H1 (cell line): ENCODE measurements around the gene ZACN. TPM values are rescaled to one million over a fixed set of nuclear protein-coding genes. Genes with fewer than 3 reads are reported as not detected.

Source experiments
- EZH2 ChIP-seq: fragments of 200-600 bp; sonication (generic); IDR thresholded peaks from 2 replicates; pipeline ENCODE4 v1.7.1; 2012; ENCODE audit warnings: low read depth, mild to moderate bottlenecking, moderate library complexity, low read length, inconsistent platforms; ENCODE audit not compliant: severe bottlenecking
- HDAC2 ChIP-seq, 2 experiments: fragments of 300-600 bp in 1 of 2; sonication (generic) in 1 of 2; IDR thresholded peaks; 2 replicates each; pipeline ENCODE4 v1.6.1; 2011 to 2012; ENCODE audit warnings: low read depth in 2 of 2, low read length in 2 of 2, mild to moderate bottlenecking in 2 of 2, moderate library complexity in 2 of 2, borderline replicate concordance in 1 of 2, inconsistent platforms in 1 of 2
- KDM4A ChIP-seq: IDR thresholded peaks from one replicate; pipeline ENCODE4 v1.7.1; 2012; ENCODE audit warnings: low read depth, mild to moderate bottlenecking, moderate library complexity, low read length, inconsistent platforms; ENCODE audit not compliant: severe bottlenecking
- RAD21 ChIP-seq, 2 experiments: IDR thresholded peaks in 1 of 2; conservative IDR thresholded peaks in 1 of 2; 2 replicates each; pipeline ENCODE4 v1.6.1; 2011; ENCODE audit warnings: low read depth in 2 of 2, low read length in 2 of 2, improper control_type of control experiment in 1 of 2, inconsistent platforms in 1 of 2, mild to moderate bottlenecking in 1 of 2, moderate library complexity in 1 of 2
- RBBP5 ChIP-seq: IDR thresholded peaks from 2 replicates; pipeline ENCODE4 v1.7.1; 2012; ENCODE audit warnings: low read depth, mild to moderate bottlenecking, inconsistent platforms, low read length, moderate library complexity, borderline replicate concordance
- SP2 ChIP-seq: IDR thresholded peaks from 2 replicates; pipeline ENCODE4 v1.6.1; 2012; ENCODE audit warnings: mild to moderate bottlenecking, low read length, inconsistent platforms
- polyA plus RNA-seq, 7 experiments: library from polyadenylated mRNA; depleted of rRNA in 3 of 7; stranded (reverse) in 5 of 7; unstranded in 2 of 7; fragments of >200 nt in 5 of 7; fragments of 200-250 nt in 2 of 7; gene quantifications; 1 replicate in 5 of 7; 2 replicates in 1 of 7; 4 replicates in 1 of 7; pipeline versions ENCODE4 v1.2.1 to v1.2.3, GENCODE V29; 2011 to 2013; ENCODE audit warnings: missing spikeins in 2 of 7, mixed read lengths in 2 of 7
- total RNA-seq: library from RNA; stranded (reverse); fragmentation: NEBNext Ultra II Directional; extraction: Animal tissue kit (Norgen Biotek cat#: 25700); gene quantifications from 2 replicates; pipeline ENCODE4 v1.2.1, GENCODE V29; 2021

Gene ZACN
- total and polyA plus RNA-seq, 2 of the 8 experiments (the other 6 are each of a cell fraction or from before 2014, with no cell fraction given): 0.26 TPM; not detected in 1

- TF ChIP-seq EZH2: no peak
- no peak for TF ChIP-seq KDM4A
- TF ChIP-seq HDAC2 (IDR thresholded peaks at IDR 0.05; ENCODE audit: borderline replicate concordance in 1 of 2, low read depth in 2 of 2, low read length in 2 of 2): no peak
- no peak for TF ChIP-seq RBBP5
- TF ChIP-seq SP2: no peak
- no peak for TF ChIP-seq RAD21 (IDR thresholded peaks at IDR 0.05 in 1 of 2, conservative IDR thresholded peaks at IDR 0.05 in 1 of 2; ENCODE audit: low read depth in 2 of 2, low read length in 2 of 2)
- TF ChIP-seq, all 59 proteins: peak for 0
These were observed 28.2 kb upstream of the ZACN start (continued) for GRCh38 chr17:76050538-76051467.
